HCT116 (cell line): ENCODE measurements around the gene TAPT1. TPM values are rescaled to one million over a fixed set of nuclear protein-coding genes. Genes with fewer than 3 reads are reported as not detected.

Experiments used
- ATAC-seq: fragments of 200-7000 bp; cut with Tn5 transposase; 2 replicates; pipeline ENCODE4 v1.9.1; 2020; ENCODE audit warnings: mild to moderate bottlenecking, moderate library complexity
- BruUV-seq: library from RNA; stranded (reverse); fragments of 400-500 nt; replicated peaks from 2 replicates; lab custom pipeline; 2021; lab: Mats Ljungman, UMichigan
- CTCF ChIA-PET: fragments of 300-600 bp; sonication (Branson Sonifier 250); formaldehyde crosslinking; loops from one replicate; lab custom pipeline; 2021; ENCODE audit warnings: antibody characterized with exemption; lab: Charles Lee
- POLR2A ChIA-PET: fragments of 300-600, 350-600 bp; sonication (Branson Sonifier 250); formaldehyde crosslinking; loops from one replicate; lab custom pipeline; 2021; ENCODE audit warnings: antibody characterized with exemption; lab: Charles Lee
- RAD21 ChIA-PET, 2 experiments: fragments of 300-600 bp; sonication (Branson Sonifier 250); formaldehyde crosslinking; loops; one replicate each; lab custom pipeline; 2023; ENCODE audit warnings: low total read pairs in 2 of 2; ENCODE audit not compliant: uncharacterized antibody in 2 of 2, unreplicated experiment in 2 of 2, low non-redundant PET in 1 of 2; lab: Charles Lee
- DNase-seq: peaks from one replicate; pipeline ENCODE4 v3.0.0-alpha.2; 2010; ENCODE audit warnings: low read depth, low spot score
- H2AFZ ChIP-seq: fragments of 200-600 bp; shearing (Covaris generic), sonication (generic); 2 replicates; pipeline ENCODE4 v1.6.1; 2017; ENCODE audit warnings: low read depth, mixed run types, mixed read lengths, antibody characterized with exemption, low read length; ENCODE audit not compliant: poor library complexity, severe bottlenecking
- H3K27ac ChIP-seq: 2 replicates; pipeline ENCODE4 v1.5.1; 2012; ENCODE audit warnings: low read depth, low read length
- H3K27me3 ChIP-seq: fragments of 200-600 bp; sonication (generic); 2 replicates; pipeline ENCODE4 v1.6.1; 2016; ENCODE audit warnings: mixed run types, low read length, mixed read lengths; ENCODE audit not compliant: insufficient read depth
- H3K36me3 ChIP-seq, 2 experiments: fragments of 200-500 bp in 1 of 2; fragments of 200-600 bp in 1 of 2; sonication (Bioruptor generic) in 1 of 2; sonication (generic) in 1 of 2; 2 replicates each; pipeline versions ENCODE4 v1.5.1 to v1.6.1; 2014 to 2016; ENCODE audit warnings: low read length in 2 of 2, inconsistent platforms in 1 of 2, mixed read lengths in 1 of 2, mixed run types in 1 of 2; ENCODE audit not compliant: insufficient read depth in 2 of 2, control insufficient read depth in 1 of 2
- H3K4me1 ChIP-seq, 2 experiments: fragments of 200-600 bp in 1 of 2; sonication (generic) in 1 of 2; 2 replicates each; pipeline versions ENCODE4 v1.5.1 to v1.6.1; 2012 to 2017; ENCODE audit warnings: low read length in 2 of 2, inconsistent platforms in 1 of 2, mild to moderate bottlenecking in 1 of 2, mixed read lengths in 1 of 2, mixed run types in 1 of 2, moderate library complexity in 1 of 2; ENCODE audit not compliant: insufficient read depth in 2 of 2, control insufficient read depth in 1 of 2
- H3K4me2 ChIP-seq: fragments of 200-600 bp; sonication (generic); 2 replicates; pipeline ENCODE4 v1.6.1; 2017; ENCODE audit warnings: mixed run types, low read length, mixed read lengths
- H3K4me3 ChIP-seq, 2 experiments: fragments of 200-600 bp in 1 of 2; sonication (generic) in 1 of 2; replicated peaks in 1 of 2; 2 replicates each; pipeline ENCODE4 v1.5.1; 2011 to 2016; ENCODE audit warnings: low read length in 2 of 2, control low read depth in 1 of 2, low read depth in 1 of 2, mild to moderate bottlenecking in 1 of 2, mixed read lengths in 1 of 2, mixed run types in 1 of 2
- H3K79me2 ChIP-seq: fragments of 200-600 bp; sonication (generic); 2 replicates; pipeline ENCODE4 v1.6.1; 2017; ENCODE audit warnings: mild to moderate bottlenecking, mixed run types, low read length, moderate library complexity, mixed read lengths; ENCODE audit not compliant: insufficient read depth
- H3K9ac ChIP-seq: fragments of 200-600 bp; sonication (generic); 2 replicates; pipeline ENCODE4 v1.6.1; 2016; ENCODE audit warnings: low read length, mixed read lengths
- H3K9me2 ChIP-seq: fragments of 200-600 bp; sonication (generic), shearing (Covaris generic); 2 replicates; pipeline ENCODE4 v1.6.1; 2017; ENCODE audit warnings: mixed run types, mild to moderate bottlenecking, moderate library complexity; ENCODE audit not compliant: insufficient read depth
- H3K9me3 ChIP-seq, 2 experiments: fragments of 200-500 bp in 1 of 2; fragments of 200-600 bp in 1 of 2; sonication (Bioruptor generic) in 1 of 2; sonication (generic) in 1 of 2; 2 replicates each; pipeline ENCODE4 v1.6.1; 2014 to 2017; ENCODE audit warnings: low read length in 2 of 2, mixed read lengths in 2 of 2, inconsistent platforms in 1 of 2, low read depth in 1 of 2, mild to moderate bottlenecking in 1 of 2, mixed run types in 1 of 2, moderate library complexity in 1 of 2; ENCODE audit not compliant: control insufficient read depth in 1 of 2, insufficient read depth in 1 of 2
- H4K20me1 ChIP-seq: fragments of 200-600 bp; sonication (generic), shearing (Covaris generic); 2 replicates; pipeline ENCODE4 v1.6.1; 2017; ENCODE audit warnings: mixed run types, mild to moderate bottlenecking, moderate library complexity; ENCODE audit not compliant: insufficient read depth
- CBX3 ChIP-seq: IDR thresholded peaks from 2 replicates; pipeline ENCODE4 v1.6.1; 2012; ENCODE audit warnings: low read depth
- CEBPB ChIP-seq: IDR thresholded peaks from 2 replicates; pipeline ENCODE4 v1.6.1; 2012; ENCODE audit warnings: low read depth
- EGR1 ChIP-seq: IDR thresholded peaks from 2 replicates; pipeline ENCODE4 v1.6.1; 2012; ENCODE audit warnings: low read depth
- ELF1 ChIP-seq: IDR thresholded peaks from 2 replicates; pipeline ENCODE4 v1.6.1; 2012; ENCODE audit warnings: low read depth, borderline replicate concordance
- EZH2 ChIP-seq: fragments of 200-600 bp; sonication (generic); IDR thresholded peaks from 2 replicates; pipeline ENCODE4 v1.6.1; 2017; ENCODE audit warnings: antibody characterized with exemption, mixed run types
- EZH2phosphoT487 ChIP-seq: fragments of 200-600 bp; IDR thresholded peaks from 2 replicates; pipeline ENCODE4 v1.6.1; 2018; ENCODE audit warnings: antibody characterized with exemption, borderline replicate concordance
- FOSL1 ChIP-seq: IDR thresholded peaks from 2 replicates; pipeline ENCODE4 v1.6.1; 2012; ENCODE audit warnings: low read depth
- JUND ChIP-seq: IDR thresholded peaks from 2 replicates; pipeline ENCODE4 v1.6.1; 2012
- MAX ChIP-seq: IDR thresholded peaks from 2 replicates; pipeline ENCODE4 v1.6.1; 2012
- POLR2A ChIP-seq: IDR thresholded peaks from 2 replicates; pipeline ENCODE4 v1.7.0; 2011; ENCODE audit warnings: borderline replicate concordance; ENCODE audit not compliant: insufficient read depth, insufficient read length; ENCODE audit errors: extremely low read depth
- POLR2AphosphoS5 ChIP-seq: IDR thresholded peaks from 2 replicates; pipeline ENCODE4 v1.6.1; 2011; ENCODE audit warnings: mild to moderate bottlenecking, low read depth, low read length, moderate library complexity
- REST ChIP-seq: IDR thresholded peaks from 2 replicates; pipeline ENCODE4 v1.6.1; 2012; ENCODE audit warnings: low read depth
- SIN3A ChIP-seq: IDR thresholded peaks from 2 replicates; pipeline ENCODE4 v1.6.1; 2012; ENCODE audit warnings: low read depth
- SP1 ChIP-seq: IDR thresholded peaks from 2 replicates; pipeline ENCODE4 v1.6.1; 2012; ENCODE audit warnings: low read depth
- SRF ChIP-seq: IDR thresholded peaks from 2 replicates; pipeline ENCODE4 v1.6.1; 2012; ENCODE audit warnings: low read depth
- TCF7L2 ChIP-seq: IDR thresholded peaks from 2 replicates; pipeline ENCODE4 v1.7.0; 2011; ENCODE audit warnings: borderline replicate concordance, inconsistent platforms; ENCODE audit not compliant: insufficient read depth, insufficient read length; ENCODE audit errors: extremely low read depth
- YY1 ChIP-seq: IDR thresholded peaks from 2 replicates; pipeline ENCODE4 v1.6.1; 2011; ENCODE audit warnings: low read length, low read depth, moderate library complexity, mild to moderate bottlenecking; ENCODE audit not compliant: insufficient replicate concordance; ENCODE audit errors: extremely low read depth
- ZBTB33 ChIP-seq: IDR thresholded peaks from 2 replicates; pipeline ENCODE4 v1.6.1; 2011; ENCODE audit warnings: mild to moderate bottlenecking, low read length, moderate library complexity; ENCODE audit not compliant: insufficient replicate concordance; ENCODE audit errors: extremely low read depth
- ZFX ChIP-seq: fragments of 450-650 bp; IDR thresholded peaks from 2 replicates; pipeline ENCODE4 v1.6.1; 2017
- ZNF274 ChIP-seq: fragments of 200-500 bp; sonication (Bioruptor generic); IDR thresholded peaks from 2 replicates; pipeline ENCODE4 v1.6.1; 2014; ENCODE audit warnings: mild to moderate bottlenecking, low read depth, low read length, inconsistent platforms
- intact Hi-C: fragments of 100-400 bp; cut with micrococcal nuclease; formaldehyde crosslinking; loops from 2 replicates; pipeline ENCODE4 v1.10.0; 2022
- total RNA-seq: library from RNA; stranded (reverse); gene quantifications from one replicate; pipeline ENCODE4 v1.2.1, GENCODE V29; 2021; ENCODE audit not compliant: unreplicated experiment

TAPT1 gene
- total RNA-seq, 1 experiment from 2014 or later, result 11.7 TPM

- POLR2A ChIA-PET, result no interaction called here
These were observed 12.1 kb upstream of the TAPT1 start for GRCh38 chr4:16238327-16238726.

More at GRCh38 chr4:16238327-16238726, 12.1 kb upstream of the TAPT1 start:
- no TSS peak for BruUV-seq
- ChIA-PET RAD21 (no interaction called here), CTCF (no interaction called here)
- H3K79me2 ChIP-seq, result no peaks in the 10 kb centered on the region
- no peaks in the 10 kb centered on the region for H3K4me1 ChIP-seq
- peaks cover 11% of the 10 kb centered on the region; the same call in 1 of the 2 replicates for H3K27me3 ChIP-seq
- H2AFZ ChIP-seq, result no peak overlapping the region
- no peaks in the 10 kb centered on the region for H3K36me3 ChIP-seq
- H3K9me3 ChIP-seq, result no peaks in the 10 kb centered on the region
- H3K4me2 ChIP-seq, result no peak overlapping the region
- H3K9me2 ChIP-seq, result no peaks in the 10 kb centered on the region
- DNase-seq (no peak), ATAC-seq (no peak)
- no peak overlapping the region for H3K27ac ChIP-seq
- intact Hi-C loops, result no loop called here
- TF ChIP-seq ZNF274, result no peak
- TF ChIP-seq FOSL1, result no peak
- TF ChIP-seq SRF, result no peak
- TF ChIP-seq REST, result no peak
- TF ChIP-seq ZBTB33, result no peak
- no peak for TF ChIP-seq SP1
- TF ChIP-seq SIN3A, result no peak
- TF ChIP-seq EZH2phosphoT487, result no peak
- no peak for TF ChIP-seq EGR1
- TF ChIP-seq POLR2A, result no peak
- TF ChIP-seq CBX3, result no peak
- TF ChIP-seq YY1, result no peak
- no peak for TF ChIP-seq EZH2
- TF ChIP-seq POLR2AphosphoS5, result no peak
- TF ChIP-seq JUND, result no peak
- TF ChIP-seq CEBPB, result no peak
- TF ChIP-seq ELF1, result no peak
- TF ChIP-seq MAX, result no peak
- no peak for TF ChIP-seq TCF7L2
- TF ChIP-seq ZFX, result no peak
- H3K4me3 ChIP-seq, result no peak overlapping the region
- no peaks in the 10 kb centered on the region for H4K20me1 ChIP-seq
- H3K9ac ChIP-seq, result no peak overlapping the region
